Calu3 (cell line): ENCODE measurements around the gene PRR9. TPM values are rescaled to one million over a fixed set of nuclear protein-coding genes. Genes with fewer than 3 reads are reported as not detected.
A peak's percentile ranks its signal among the peaks of the same experiment; 100 is the strongest.
"Not testable (repeated sequence)": the region's sequence is repeated elsewhere in the genome, so short reads cannot be mapped to it uniquely, and the experiment has no call there.

Experiments
- BruUV-seq: library from RNA; stranded (reverse); fragments of 400-500 nt; replicated peaks from 2 replicates; lab custom pipeline; 2021; lab: Mats Ljungman, UMichigan
- CTCF ChIA-PET: fragments of 300-600 bp; sonication (Branson Sonifier 250); formaldehyde crosslinking; loops from one replicate; lab custom pipeline; 2022; ENCODE audit warnings: antibody characterized with exemption; lab: Charles Lee
- DNase-seq: peaks from one replicate; pipeline ENCODE4 v3.0.0; 2022
- H3K27ac Mint-ChIP-seq: one replicate; pipeline ENCODE4 v1.8.0; 2022; ENCODE audit warnings: mixed read lengths; ENCODE audit not compliant: unreplicated experiment
- H3K27me3 Mint-ChIP-seq: one replicate; pipeline ENCODE4 v1.8.0; 2022; ENCODE audit warnings: mixed read lengths; ENCODE audit not compliant: unreplicated experiment
- H3K36me3 Mint-ChIP-seq: one replicate; pipeline ENCODE4 v1.8.0; 2022; ENCODE audit warnings: mild to moderate bottlenecking, moderate library complexity, mixed read lengths; ENCODE audit not compliant: insufficient read depth, unreplicated experiment
- H3K4me1 Mint-ChIP-seq: one replicate; pipeline ENCODE4 v1.8.0; 2022; ENCODE audit warnings: mild to moderate bottlenecking, low read depth, mixed read lengths; ENCODE audit not compliant: unreplicated experiment
- H3K4me3 Mint-ChIP-seq: one replicate; pipeline ENCODE4 v1.8.0; 2022; ENCODE audit warnings: mild to moderate bottlenecking, low read depth, moderate library complexity, mixed read lengths; ENCODE audit not compliant: unreplicated experiment
- H3K9me3 Mint-ChIP-seq: one replicate; pipeline ENCODE4 v1.8.0; 2022; ENCODE audit warnings: low read depth, mixed read lengths; ENCODE audit not compliant: unreplicated experiment
- intact Hi-C: fragments of 100-400 bp; cut with micrococcal nuclease; formaldehyde crosslinking; loops from one replicate; pipeline ENCODE4 v1.10.0; 2022; ENCODE audit not compliant: unreplicated experiment
- total RNA-seq: library from RNA; stranded (reverse); gene quantifications from 2 replicates; pipeline ENCODE4 v1.2.3, GENCODE V29; 2022
- TF ChIP-seq, protein P1 (sequence below): fragments of 200-600 bp; IDR thresholded peaks from one replicate; pipeline ENCODE4 v1.8.0; 2022; ENCODE audit warnings: antibody characterized with exemption; ENCODE audit not compliant: unreplicated experiment

The PRR9 gene
- total RNA-seq, 1 experiment from 2014 or later = not detected

DNA sequence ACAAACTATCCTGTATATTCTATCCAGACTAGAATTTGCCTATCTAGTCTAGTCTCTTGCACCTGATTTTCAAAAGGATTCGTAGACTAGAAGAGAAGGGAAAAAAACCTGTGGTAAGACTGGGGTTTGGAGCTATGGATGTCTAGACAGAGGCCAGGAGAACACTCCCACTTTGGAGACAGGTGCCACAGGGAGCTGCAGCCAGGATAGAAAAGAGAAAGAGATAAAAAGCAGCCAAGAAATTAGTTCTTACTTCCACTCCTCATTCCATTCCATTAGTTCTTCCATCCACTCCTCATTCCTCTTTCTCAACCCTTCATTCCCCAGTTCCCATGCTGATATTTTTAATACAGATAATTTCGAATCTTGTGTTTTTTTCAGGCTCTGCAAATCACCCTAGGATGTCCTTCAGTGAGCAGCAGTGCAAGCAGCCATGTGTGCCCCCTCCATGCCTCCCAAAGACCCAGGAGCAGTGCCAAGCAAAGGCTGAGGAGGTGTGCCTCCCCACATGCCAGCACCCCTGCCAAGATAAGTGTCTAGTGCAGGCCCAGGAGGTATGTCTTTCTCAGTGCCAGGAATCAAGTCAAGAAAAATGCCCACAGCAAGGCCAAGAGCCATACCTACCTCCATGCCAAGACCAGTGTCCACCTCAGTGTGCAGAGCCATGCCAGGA lies 496 bp downstream of the PRR9 start:
- DNase-seq = no peak
- CTCF ChIA-PET = interaction anchor here (0.5 kb wide), 1 partner anchor 854 kb away, joined by 3 read pairs; no protein-coding TSS in a partner anchor
- Mint-ChIP-seq H3K27me3 (peaks cover 92% of the 10 kb centered on the region), H3K4me3 (no peak overlapping the region), H3K27ac (no peak overlapping the region), H3K36me3 (no peaks in the 10 kb centered on the region), H3K4me1 (peaks cover 2% of the 10 kb centered on the region), H3K9me3 (no peaks in the 10 kb centered on the region)
- intact Hi-C loops = no loop called here
- TF ChIP-seq, protein P1, sequence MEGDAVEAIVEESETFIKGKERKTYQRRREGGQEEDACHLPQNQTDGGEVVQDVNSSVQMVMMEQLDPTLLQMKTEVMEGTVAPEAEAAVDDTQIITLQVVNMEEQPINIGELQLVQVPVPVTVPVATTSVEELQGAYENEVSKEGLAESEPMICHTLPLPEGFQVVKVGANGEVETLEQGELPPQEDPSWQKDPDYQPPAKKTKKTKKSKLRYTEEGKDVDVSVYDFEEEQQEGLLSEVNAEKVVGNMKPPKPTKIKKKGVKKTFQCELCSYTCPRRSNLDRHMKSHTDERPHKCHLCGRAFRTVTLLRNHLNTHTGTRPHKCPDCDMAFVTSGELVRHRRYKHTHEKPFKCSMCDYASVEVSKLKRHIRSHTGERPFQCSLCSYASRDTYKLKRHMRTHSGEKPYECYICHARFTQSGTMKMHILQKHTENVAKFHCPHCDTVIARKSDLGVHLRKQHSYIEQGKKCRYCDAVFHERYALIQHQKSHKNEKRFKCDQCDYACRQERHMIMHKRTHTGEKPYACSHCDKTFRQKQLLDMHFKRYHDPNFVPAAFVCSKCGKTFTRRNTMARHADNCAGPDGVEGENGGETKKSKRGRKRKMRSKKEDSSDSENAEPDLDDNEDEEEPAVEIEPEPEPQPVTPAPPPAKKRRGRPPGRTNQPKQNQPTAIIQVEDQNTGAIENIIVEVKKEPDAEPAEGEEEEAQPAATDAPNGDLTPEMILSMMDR = no peak
- no TSS peak for BruUV-seq

DNA sequence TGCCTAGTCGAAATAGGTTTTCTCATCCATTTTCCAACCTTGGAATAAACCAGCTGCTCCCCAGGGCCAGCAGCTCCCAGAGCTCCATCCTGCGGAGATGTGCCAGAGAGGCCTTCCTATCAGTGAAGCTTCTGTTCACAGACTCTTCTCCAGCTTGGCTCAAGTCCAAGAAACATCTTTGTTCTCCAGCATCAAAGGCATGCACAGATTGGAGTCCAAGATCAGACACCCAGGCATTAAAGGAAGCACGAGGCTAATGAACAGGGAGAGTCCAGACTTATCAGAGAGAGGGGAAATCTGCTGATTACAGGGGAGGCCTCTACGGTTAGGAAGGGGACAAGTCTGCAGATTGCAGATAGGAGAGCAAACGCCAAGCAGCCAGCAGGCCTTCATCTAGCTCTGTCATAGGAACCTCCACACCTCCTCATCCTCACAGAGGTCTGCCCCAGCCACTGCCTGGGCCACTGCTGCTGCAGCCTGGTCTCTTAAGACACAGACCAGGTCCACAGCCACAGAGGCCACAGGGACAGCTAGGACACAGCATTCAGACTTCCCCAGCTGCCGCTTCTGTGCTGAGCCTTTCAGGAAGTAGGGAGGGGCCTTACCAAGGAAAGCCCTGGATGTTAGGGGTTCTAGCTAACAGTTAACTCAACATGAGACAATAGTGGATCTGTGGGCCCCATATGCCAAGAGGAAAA lies 3.4 kb downstream of the PRR9 start:
- DNase-seq = no peak
- TF ChIP-seq, protein P1 = no peak
- Mint-ChIP-seq H3K36me3 (no peaks in the 10 kb centered on the region), H3K9me3 (no peaks in the 10 kb centered on the region), H3K27ac (no peak overlapping the region), H3K4me1 (peaks cover 11% of the 10 kb centered on the region), H3K4me3 (no peak overlapping the region), H3K27me3 (peaks cover 89% of the 10 kb centered on the region)
- no TSS peak for BruUV-seq
- intact Hi-C loops = loop anchor here (10.0 kb wide), 1 partner anchor 476 kb away; no protein-coding TSS in a partner anchor
- CTCF ChIA-PET = interaction anchor here (0.5 to 1.2 kb wide), 3 partner anchors 7 to 339 kb away, joined by 3 to 4 read pairs (median 3); no protein-coding TSS in a partner anchor

DNA sequence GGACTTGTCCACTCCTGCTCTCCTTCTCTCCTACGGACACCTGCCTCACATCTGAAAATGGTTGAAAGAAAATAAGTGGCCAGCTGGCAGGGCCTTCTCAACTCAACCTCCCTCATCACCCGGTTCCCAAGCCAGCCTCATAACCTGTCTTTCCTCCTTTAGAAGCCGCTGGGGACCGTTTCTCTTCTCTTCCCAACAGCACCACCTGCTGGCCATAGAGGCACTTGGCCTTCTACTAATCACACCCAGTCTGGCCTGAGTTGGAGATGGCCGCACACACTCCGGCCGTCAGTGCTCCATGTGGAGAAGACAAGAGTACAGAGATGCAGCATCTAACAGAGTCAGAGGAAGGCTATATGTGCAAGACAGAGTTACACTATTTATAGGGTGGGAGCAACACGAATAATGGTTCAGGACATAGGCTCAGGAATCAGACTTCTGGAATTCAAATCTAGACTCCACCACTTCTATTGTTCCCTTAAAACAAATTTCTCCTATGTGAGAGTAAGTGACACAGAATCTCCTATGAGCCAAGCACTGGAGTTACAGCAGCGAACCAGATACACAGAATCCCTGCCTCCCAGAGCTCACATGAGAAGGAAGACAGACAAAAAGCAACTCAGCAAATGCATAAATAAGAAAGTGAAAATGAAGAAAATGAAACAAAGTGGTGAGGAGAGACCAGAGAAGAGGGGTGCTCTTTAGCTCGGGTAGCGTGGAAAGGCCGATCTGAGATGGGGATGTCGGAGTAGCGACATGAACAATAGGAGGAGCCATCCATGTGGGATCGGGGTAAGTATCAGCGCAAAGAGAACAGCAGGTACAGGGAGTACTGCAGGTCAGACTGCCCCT lies 5.9 kb downstream of the PRR9 start:
- peak; percentile 84 for DNase-seq
- H3K4me3 Mint-ChIP-seq, H3K36me3 Mint-ChIP-seq, H3K27ac Mint-ChIP-seq, H3K9me3 Mint-ChIP-seq, BruUV-seq: not testable (repeated sequence)
- CTCF ChIA-PET = interaction anchor here (1.6 kb wide), 1 partner anchor 31 kb away, joined by 3 read pairs; no protein-coding TSS in a partner anchor
- intact Hi-C loops = loop anchor here (1.0 to 10.0 kb wide), 2 partner anchors 352 to 478 kb away; no protein-coding TSS in a partner anchor
- H3K4me1 Mint-ChIP-seq = peaks cover 11% of the 10 kb centered on the region
- TF ChIP-seq, protein P1 = peak; percentile 62
- peaks cover 63% of the 10 kb centered on the region for H3K27me3 Mint-ChIP-seq

DNA sequence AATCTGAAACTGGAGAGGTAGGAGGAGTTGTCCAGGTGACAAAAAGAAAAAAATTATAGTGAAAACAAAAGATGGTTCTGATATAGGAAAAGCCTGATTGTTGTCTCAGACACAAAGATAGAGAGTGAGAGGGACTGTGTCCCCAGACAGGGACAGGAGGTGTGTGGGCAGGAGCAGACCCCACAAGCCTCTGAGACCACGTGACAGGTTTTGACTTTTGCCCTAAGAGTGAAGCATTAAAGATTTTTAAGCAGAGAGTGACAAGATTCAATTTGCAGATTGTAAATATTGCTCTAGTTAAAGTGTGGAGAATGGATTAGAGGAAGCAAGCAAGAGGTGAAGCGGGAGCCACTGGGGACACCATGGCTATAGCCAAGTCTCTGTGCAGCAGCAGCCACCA lies 10.4 kb downstream of the PRR9 start:
- H3K27me3 Mint-ChIP-seq = peaks cover 18% of the 10 kb centered on the region
- TF ChIP-seq, protein P1 = no peak
- CTCF ChIA-PET = no interaction called here
- peaks cover 3% of the 10 kb centered on the region for H3K9me3 Mint-ChIP-seq
- no peak for DNase-seq
- no TSS peak for BruUV-seq
- H3K36me3 Mint-ChIP-seq = no peaks in the 10 kb centered on the region
- H3K4me1 Mint-ChIP-seq = peaks cover 10% of the 10 kb centered on the region
- no peak overlapping the region for H3K4me3 Mint-ChIP-seq
- intact Hi-C loops = loop anchor here (5.0 to 10.0 kb wide), 3 partner anchors 49 to 576 kb away; no protein-coding TSS in a partner anchor
- H3K27ac Mint-ChIP-seq = no peak overlapping the region
